Endothelial cell of umbilical vein (primary cell): ENCODE measurements around the gene ATP2B2. TPM values are rescaled to one million over a fixed set of nuclear protein-coding genes. Genes with fewer than 3 reads are reported as not detected.

Experiments
- BruUV-seq: library from RNA; stranded (reverse); fragments of 400-500 nt; replicated peaks from 2 replicates; lab custom pipeline; 2021; lab: Mats Ljungman, UMichigan
- CTCF ChIA-PET: fragments of 300-600, 350-600 bp; sonication (Branson Sonifier 250); formaldehyde crosslinking; loops from one replicate; lab custom pipeline; 2021; ENCODE audit warnings: antibody characterized with exemption, inconsistent platforms; lab: Charles Lee
- POLR2A ChIA-PET: fragments of 300-600, 350-600 bp; sonication (Branson Sonifier 250); formaldehyde crosslinking; loops from one replicate; lab custom pipeline; 2021; ENCODE audit warnings: antibody characterized with exemption, inconsistent platforms; lab: Charles Lee
- DNase-seq: peaks from one replicate; pipeline ENCODE4 v3.0.0-alpha.2; 2011; ENCODE audit warnings: low read depth, low spot score
- FAIRE-seq: peaks from 2 replicates; lab custom pipeline; 2011; peaks lifted over from hg19 to GRCh38; lab: Jason Lieb, UNC
- H2AFZ ChIP-seq: 2 replicates; pipeline ENCODE4 v1.6.0; 2012; ENCODE audit warnings: low read depth, low read length, control low read depth, inconsistent platforms
- H3K27ac ChIP-seq: 2 replicates; pipeline ENCODE4 v1.5.1; 2011; ENCODE audit warnings: low read depth, mild to moderate bottlenecking, control low read depth, low read length, moderate library complexity; ENCODE audit not compliant: insufficient read depth
- H3K27me3 ChIP-seq, 2 experiments: 2 replicates each; pipeline versions ENCODE4 v1.6.0 to v1.6.1; 2011; ENCODE audit warnings: low read length in 2 of 2, mixed read lengths in 1 of 2; ENCODE audit not compliant: control insufficient read depth in 2 of 2, insufficient read depth in 2 of 2
- H3K36me3 ChIP-seq, 2 experiments: 2 replicates in 1 of 2; 3 replicates in 1 of 2; pipeline ENCODE4 v1.5.1; 2011; ENCODE audit warnings: low read length in 2 of 2, mild to moderate bottlenecking in 1 of 2, moderate library complexity in 1 of 2; ENCODE audit not compliant: control insufficient read depth in 2 of 2, insufficient read depth in 2 of 2; ENCODE audit errors: extremely low read depth in 1 of 2
- H3K4me1 ChIP-seq: 3 replicates; pipeline ENCODE4 v1.5.1; 2011; ENCODE audit warnings: mild to moderate bottlenecking, low read length; ENCODE audit not compliant: control insufficient read depth, insufficient read depth; ENCODE audit errors: extremely low read depth
- H3K4me2 ChIP-seq: 2 replicates; pipeline ENCODE4 v1.6.1; 2011; ENCODE audit warnings: low read length, control low read depth, mixed read lengths; ENCODE audit not compliant: insufficient read depth
- H3K4me3 ChIP-seq, 3 experiments: fragments of 200-600 bp in 1 of 3; sonication (generic), shearing (Covaris generic) in 1 of 3; replicated peaks in 1 of 3; 2 replicates each; pipeline ENCODE4 v1.5.1; 2011 to 2016; ENCODE audit warnings: control low read depth in 3 of 3, low read length in 3 of 3, mild to moderate bottlenecking in 2 of 3, inconsistent platforms in 1 of 3, low read depth in 1 of 3, moderate library complexity in 1 of 3; ENCODE audit not compliant: insufficient read depth in 1 of 3
- H3K79me2 ChIP-seq: 2 replicates; pipeline ENCODE4 v1.6.0; 2012; ENCODE audit warnings: low read length, inconsistent platforms; ENCODE audit not compliant: control insufficient read depth, insufficient read depth
- H3K9ac ChIP-seq: replicated peaks from 2 replicates; pipeline ENCODE3; 2011; ENCODE audit warnings: low read length, control low read depth; ENCODE audit not compliant: insufficient read depth; ENCODE audit errors: extremely low read depth
- H3K9me1 ChIP-seq: replicated peaks from 3 replicates; pipeline ENCODE4 v1.6.0; 2011; ENCODE audit warnings: mild to moderate bottlenecking, low read length; ENCODE audit not compliant: control insufficient read depth, insufficient read depth; ENCODE audit errors: extremely low read depth
- H3K9me3 ChIP-seq: replicated peaks from 2 replicates; pipeline ENCODE4 v1.5.1; 2012; ENCODE audit warnings: low read length, inconsistent platforms; ENCODE audit not compliant: control insufficient read depth, insufficient read depth
- H4K20me1 ChIP-seq: replicated peaks from 2 replicates; pipeline ENCODE3; 2011; ENCODE audit warnings: mild to moderate bottlenecking, low read length; ENCODE audit not compliant: control insufficient read depth, insufficient read depth; ENCODE audit errors: extremely low read depth
- EZH2 ChIP-seq: IDR thresholded peaks from 2 replicates; pipeline ENCODE4 v1.6.1; 2012; ENCODE audit warnings: borderline replicate concordance, low read depth, mild to moderate bottlenecking, moderate library complexity, low read length, inconsistent platforms; ENCODE audit not compliant: severe bottlenecking
- GATA2 ChIP-seq: IDR thresholded peaks from 2 replicates; pipeline ENCODE4 v1.7.0; 2011; ENCODE audit warnings: low read depth, mild to moderate bottlenecking, moderate library complexity, mixed read lengths, low read length; ENCODE audit not compliant: insufficient read length, insufficient read depth
- POLR2A ChIP-seq: IDR thresholded peaks from 2 replicates; pipeline ENCODE4 v1.6.1; 2012; ENCODE audit warnings: low read depth, mild to moderate bottlenecking, control low read depth, low read length
- POLR2AphosphoS5 ChIP-seq: IDR thresholded peaks from 2 replicates; pipeline ENCODE4 v1.6.1; 2012; ENCODE audit warnings: low read depth, mild to moderate bottlenecking, control low read depth, low read length, moderate library complexity; ENCODE audit not compliant: insufficient read depth
- dilution Hi-C: fragments of 300-500 bp; cut with MboI; formaldehyde crosslinking; loops from one replicate; pipeline ENCODE4 v1.15.0; 2019; ENCODE audit warnings: low sequenced_read_pairs; ENCODE audit not compliant: extremely low pct_ligation_motif_present
- intact Hi-C: fragments of 100-400 bp; cut with micrococcal nuclease; formaldehyde crosslinking; loops from one replicate; pipeline ENCODE4 v1.10.0; 2022
- polyA plus RNA-seq, 4 experiments: library from polyadenylated mRNA; depleted of rRNA in 3 of 4; stranded (reverse) in 3 of 4; unstranded in 1 of 4; fragments of >200 nt; gene quantifications; 2 replicates each; pipeline versions ENCODE4 v1.2.1 to v1.2.3, GENCODE V29; 2011 to 2012; ENCODE audit warnings: missing spikeins in 1 of 4
- total RNA-seq: library from RNA; stranded (reverse); gene quantifications from 2 replicates; pipeline ENCODE4 v1.2.3, GENCODE V29; 2021
- TF ChIP-seq, protein P1 (sequence below), 2 donors: IDR thresholded peaks; 1 replicate in 1 of 2; 2 replicates in 1 of 2; pipeline ENCODE4 v1.5.1; 2011; ENCODE audit warnings: low read length in 2 of 2, mild to moderate bottlenecking in 2 of 2, moderate library complexity in 2 of 2, control low read depth in 1 of 2, inconsistent platforms in 1 of 2, low read depth in 1 of 2; ENCODE audit not compliant: insufficient read depth in 1 of 2; ENCODE audit errors: extremely low read depth in 1 of 2

ATP2B2 gene
- total and polyA plus RNA-seq, 2 donors (not counting 3 experiments of a cell fraction or from before 2014, with no cell fraction given) = not detected

DNA sequence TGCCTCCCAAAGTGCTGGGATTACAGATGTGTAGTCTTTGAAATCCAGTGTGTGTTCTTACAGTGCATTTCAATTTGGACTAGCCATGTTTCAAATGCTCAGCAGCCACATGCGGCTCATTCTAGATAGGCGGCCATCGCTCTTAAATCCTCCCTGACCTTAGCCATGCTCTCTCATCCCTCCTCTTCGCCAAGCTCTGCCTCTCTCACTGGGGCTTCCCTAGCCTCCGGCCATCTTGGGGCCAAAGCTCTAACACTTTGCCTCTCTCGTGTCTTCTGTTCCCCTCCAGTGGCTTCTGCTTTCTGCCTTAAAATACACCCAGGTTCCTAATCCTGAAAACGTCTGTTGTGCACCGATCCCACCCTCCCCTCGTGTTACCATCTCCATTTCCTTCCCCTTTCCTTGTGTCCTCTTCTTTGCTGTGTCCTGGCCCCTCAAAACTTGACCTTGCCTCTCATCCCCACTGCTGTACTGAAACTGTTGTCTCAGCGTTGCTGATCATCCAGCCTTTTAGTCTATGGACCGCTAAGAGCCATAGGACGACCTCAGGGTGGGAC, 211.3 kb downstream of the ATP2B2 start:
- CTCF ChIA-PET = no interaction called here

More for the DNA sequence above, 211.3 kb downstream of the ATP2B2 start:
- dilution Hi-C loops = no loop called here
- Histone ChIP-seq H3K79me2 (no peaks in the 10 kb centered on the region), H2AFZ (no peak overlapping the region), H3K9me1 (no peaks in the 10 kb centered on the region), H3K4me2 (no peak overlapping the region), H3K27ac (no peak overlapping the region), H3K4me1 (no peaks in the 10 kb centered on the region), H3K27me3 (no peaks in the 10 kb centered on the region), H3K4me3 (no peak overlapping the region), H3K9me3 (no peaks in the 10 kb centered on the region), H4K20me1 (no peaks in the 10 kb centered on the region), H3K9ac (no peak overlapping the region), H3K36me3 (no peaks in the 10 kb centered on the region)
- POLR2A ChIA-PET = no interaction called here
- no TSS peak for BruUV-seq
- TF ChIP-seq GATA2 = no peak
- no peak for TF ChIP-seq POLR2AphosphoS5
- TF ChIP-seq POLR2A = no peak
- no peak for TF ChIP-seq EZH2
- TF ChIP-seq, protein P1, sequence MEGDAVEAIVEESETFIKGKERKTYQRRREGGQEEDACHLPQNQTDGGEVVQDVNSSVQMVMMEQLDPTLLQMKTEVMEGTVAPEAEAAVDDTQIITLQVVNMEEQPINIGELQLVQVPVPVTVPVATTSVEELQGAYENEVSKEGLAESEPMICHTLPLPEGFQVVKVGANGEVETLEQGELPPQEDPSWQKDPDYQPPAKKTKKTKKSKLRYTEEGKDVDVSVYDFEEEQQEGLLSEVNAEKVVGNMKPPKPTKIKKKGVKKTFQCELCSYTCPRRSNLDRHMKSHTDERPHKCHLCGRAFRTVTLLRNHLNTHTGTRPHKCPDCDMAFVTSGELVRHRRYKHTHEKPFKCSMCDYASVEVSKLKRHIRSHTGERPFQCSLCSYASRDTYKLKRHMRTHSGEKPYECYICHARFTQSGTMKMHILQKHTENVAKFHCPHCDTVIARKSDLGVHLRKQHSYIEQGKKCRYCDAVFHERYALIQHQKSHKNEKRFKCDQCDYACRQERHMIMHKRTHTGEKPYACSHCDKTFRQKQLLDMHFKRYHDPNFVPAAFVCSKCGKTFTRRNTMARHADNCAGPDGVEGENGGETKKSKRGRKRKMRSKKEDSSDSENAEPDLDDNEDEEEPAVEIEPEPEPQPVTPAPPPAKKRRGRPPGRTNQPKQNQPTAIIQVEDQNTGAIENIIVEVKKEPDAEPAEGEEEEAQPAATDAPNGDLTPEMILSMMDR (IDR thresholded peaks at IDR 0.05; ENCODE audit: extremely low read depth in 1 of 2, insufficient read depth in 1 of 2, low read depth in 1 of 2, low read length in 2 of 2) = no peak
- FAIRE-seq (no peak), DNase-seq (no peak)
- intact Hi-C loops = no loop called here
